ENCODE data around the gene CTSF.
"Not testable (repeated sequence)": the region's sequence is repeated elsewhere in the genome, so short reads cannot be mapped to it uniquely, and the experiment has no call there.

Gene CTSF

GRCh38 chr11:66589996-66590675, 21.7 kb upstream of the CTSF start:
- DNase-seq (ENCODE audit: low read depth) = no peak

GRCh38 chr11:66589315-66589714, 20.9 kb upstream of the CTSF start:
- not testable (repeated sequence) for DNase-seq (ENCODE audit: low read depth)

GRCh38 chr11:66586136-66586535, 17.7 kb upstream of the CTSF start:
- no peak for DNase-seq (ENCODE audit: low read depth)

GRCh38 chr11:66585447-66585846, 17.0 kb upstream of the CTSF start:
- DNase-seq (ENCODE audit: low read depth) = not testable (repeated sequence)

- not testable (repeated sequence) for DNase-seq (ENCODE audit: low read depth)
Observed at GRCh38 chr11:66582565-66583147, 14.2 kb upstream of the CTSF start.

- no peak for DNase-seq (ENCODE audit: low read depth)
Observed at GRCh38 chr11:66581261-66581660, 12.9 kb upstream of the CTSF start.

- DNase-seq (ENCODE audit: low read depth) = no peak
Observed at GRCh38 chr11:66580803-66581202, 12.4 kb upstream of the CTSF start.

GRCh38 chr11:66579017-66579606, 10.7 kb upstream of the CTSF start:
- DNase-seq (ENCODE audit: low read depth) = peak; percentile 70

GRCh38 chr11:66570850-66571180, 2.4 kb upstream of the CTSF start:
- DNase-seq (ENCODE audit: low read depth) = no peak

GRCh38 chr11:66570079-66570849, 1.9 kb upstream of the CTSF start:
- DNase-seq (ENCODE audit: low read depth) = no peak

- DNase-seq (ENCODE audit: low read depth) = no peak
Observed at GRCh38 chr11:66569076-66569475, 670 bp upstream of the CTSF start.

- DNase-seq (ENCODE audit: low read depth) = no peak
Observed at GRCh38 chr11:66567787-66568123, 651 bp downstream of the CTSF start.

- DNase-seq (ENCODE audit: low read depth) = no peak
Observed at GRCh38 chr11:66566221-66566620, 2.2 kb downstream of the CTSF start.

GRCh38 chr11:66564984-66565383, 3.4 kb downstream of the CTSF start:
- no peak for DNase-seq (ENCODE audit: low read depth)

- DNase-seq (ENCODE audit: low read depth) = no peak
Observed at GRCh38 chr11:66564538-66564937, 3.9 kb downstream of the CTSF start.

- no peak for DNase-seq (ENCODE audit: low read depth)
Observed at GRCh38 chr11:66563832-66564231, 4.6 kb downstream of the CTSF start.

- DNase-seq (ENCODE audit: low read depth) = no peak
Observed at GRCh38 chr11:66562907-66563583, 5.4 kb downstream of the CTSF start.

GRCh38 chr11:66562275-66562674, 6.1 kb downstream of the CTSF start:
- DNase-seq (ENCODE audit: low read depth) = no peak

- no peak for DNase-seq (ENCODE audit: low read depth)
Observed at GRCh38 chr11:66561975-66562248, 6.5 kb downstream of the CTSF start.

- no peak for DNase-seq (ENCODE audit: low read depth)
Observed at GRCh38 chr11:66561178-66561974, 7.0 kb downstream of the CTSF start.

- DNase-seq (ENCODE audit: low read depth) = no peak
Observed at GRCh38 chr11:66559866-66560676, 8.3 kb downstream of the CTSF start.
